ENCODE data around the gene ARMC6. TPM values are rescaled to one million over a fixed set of nuclear protein-coding genes. Genes with fewer than 3 reads are reported as not detected.

The ARMC6 gene
- total RNA-seq, 1 experiment from 2014 or later, result 51.4 TPM

- no TSS peak for BruUV-seq (replicated peaks)
- in situ Hi-C loops (cut with HindIII; ENCODE audit: low pct_unique_long_range_greater_than_20kb, low sequenced_read_pairs), result no loop called here
- no peak overlapping the region for H3K4me3 ChIP-seq (ENCODE audit: low read depth in 2 of 2, low read length in 2 of 2)
- H3K9me3 ChIP-seq (ENCODE audit: control insufficient read depth, insufficient read depth, low read depth, low read length), result no peaks in the 10 kb centered on the region
- H3K27ac ChIP-seq (ENCODE audit: low read length), result no peak overlapping the region
- intact Hi-C loops (cut with micrococcal nuclease; ENCODE audit: unreplicated experiment), result no loop called here
- DNase-seq (ENCODE audit: low read depth, low spot score) (no peak), ATAC-seq (no peak)
- CTCF ChIA-PET, result no interaction called here
- no peaks in the 10 kb centered on the region for H3K27me3 ChIP-seq (ENCODE audit: control insufficient read depth, insufficient read depth, low read length)
- no peaks in the 10 kb centered on the region for H3K4me1 ChIP-seq (ENCODE audit: control insufficient read depth, insufficient read depth, low read length)
- TF ChIP-seq, protein P1, sequence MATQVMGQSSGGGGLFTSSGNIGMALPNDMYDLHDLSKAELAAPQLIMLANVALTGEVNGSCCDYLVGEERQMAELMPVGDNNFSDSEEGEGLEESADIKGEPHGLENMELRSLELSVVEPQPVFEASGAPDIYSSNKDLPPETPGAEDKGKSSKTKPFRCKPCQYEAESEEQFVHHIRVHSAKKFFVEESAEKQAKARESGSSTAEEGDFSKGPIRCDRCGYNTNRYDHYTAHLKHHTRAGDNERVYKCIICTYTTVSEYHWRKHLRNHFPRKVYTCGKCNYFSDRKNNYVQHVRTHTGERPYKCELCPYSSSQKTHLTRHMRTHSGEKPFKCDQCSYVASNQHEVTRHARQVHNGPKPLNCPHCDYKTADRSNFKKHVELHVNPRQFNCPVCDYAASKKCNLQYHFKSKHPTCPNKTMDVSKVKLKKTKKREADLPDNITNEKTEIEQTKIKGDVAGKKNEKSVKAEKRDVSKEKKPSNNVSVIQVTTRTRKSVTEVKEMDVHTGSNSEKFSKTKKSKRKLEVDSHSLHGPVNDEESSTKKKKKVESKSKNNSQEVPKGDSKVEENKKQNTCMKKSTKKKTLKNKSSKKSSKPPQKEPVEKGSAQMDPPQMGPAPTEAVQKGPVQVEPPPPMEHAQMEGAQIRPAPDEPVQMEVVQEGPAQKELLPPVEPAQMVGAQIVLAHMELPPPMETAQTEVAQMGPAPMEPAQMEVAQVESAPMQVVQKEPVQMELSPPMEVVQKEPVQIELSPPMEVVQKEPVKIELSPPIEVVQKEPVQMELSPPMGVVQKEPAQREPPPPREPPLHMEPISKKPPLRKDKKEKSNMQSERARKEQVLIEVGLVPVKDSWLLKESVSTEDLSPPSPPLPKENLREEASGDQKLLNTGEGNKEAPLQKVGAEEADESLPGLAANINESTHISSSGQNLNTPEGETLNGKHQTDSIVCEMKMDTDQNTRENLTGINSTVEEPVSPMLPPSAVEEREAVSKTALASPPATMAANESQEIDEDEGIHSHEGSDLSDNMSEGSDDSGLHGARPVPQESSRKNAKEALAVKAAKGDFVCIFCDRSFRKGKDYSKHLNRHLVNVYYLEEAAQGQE (IDR thresholded peaks at IDR 0.05; ENCODE audit: insufficient read depth in 1 of 2, low read depth in 2 of 2, low read length in 1 of 2), result no peak
- TF ChIP-seq TCF7L2 (IDR thresholded peaks at IDR 0.05; ENCODE audit: low read depth, low read length) (no peak), POLR2AphosphoS5 (IDR thresholded peaks at IDR 0.05; ENCODE audit: low read depth, low read length) (no peak), SIN3A (IDR thresholded peaks at IDR 0.05; ENCODE audit: borderline replicate concordance, insufficient read depth, low read depth, low read length) (no peak)
- TF ChIP-seq, protein P2, sequence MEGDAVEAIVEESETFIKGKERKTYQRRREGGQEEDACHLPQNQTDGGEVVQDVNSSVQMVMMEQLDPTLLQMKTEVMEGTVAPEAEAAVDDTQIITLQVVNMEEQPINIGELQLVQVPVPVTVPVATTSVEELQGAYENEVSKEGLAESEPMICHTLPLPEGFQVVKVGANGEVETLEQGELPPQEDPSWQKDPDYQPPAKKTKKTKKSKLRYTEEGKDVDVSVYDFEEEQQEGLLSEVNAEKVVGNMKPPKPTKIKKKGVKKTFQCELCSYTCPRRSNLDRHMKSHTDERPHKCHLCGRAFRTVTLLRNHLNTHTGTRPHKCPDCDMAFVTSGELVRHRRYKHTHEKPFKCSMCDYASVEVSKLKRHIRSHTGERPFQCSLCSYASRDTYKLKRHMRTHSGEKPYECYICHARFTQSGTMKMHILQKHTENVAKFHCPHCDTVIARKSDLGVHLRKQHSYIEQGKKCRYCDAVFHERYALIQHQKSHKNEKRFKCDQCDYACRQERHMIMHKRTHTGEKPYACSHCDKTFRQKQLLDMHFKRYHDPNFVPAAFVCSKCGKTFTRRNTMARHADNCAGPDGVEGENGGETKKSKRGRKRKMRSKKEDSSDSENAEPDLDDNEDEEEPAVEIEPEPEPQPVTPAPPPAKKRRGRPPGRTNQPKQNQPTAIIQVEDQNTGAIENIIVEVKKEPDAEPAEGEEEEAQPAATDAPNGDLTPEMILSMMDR (IDR thresholded peaks at IDR 0.05), result no peak
- POLR2A ChIA-PET, result no interaction called here
- no peaks in the 10 kb centered on the region for H3K36me3 ChIP-seq (ENCODE audit: control insufficient read depth, insufficient read depth, low read length)
Observed at GRCh38 chr19:19083413-19084178, 50.2 kb downstream of the ARMC6 start.

GRCh38 chr19:19087676-19088075, 54.3 kb downstream of the ARMC6 start:
- in situ Hi-C loops (cut with HindIII; ENCODE audit: low pct_unique_long_range_greater_than_20kb, low sequenced_read_pairs), result no loop called here
- CTCF ChIA-PET, result no interaction called here
- H3K27ac ChIP-seq (ENCODE audit: low read length), result no peak overlapping the region
- POLR2A ChIA-PET, result no interaction called here
- H3K4me1 ChIP-seq (ENCODE audit: control insufficient read depth, insufficient read depth, low read length), result no peaks in the 10 kb centered on the region
- TF ChIP-seq, protein P2 (IDR thresholded peaks at IDR 0.05), result no peak
- no peak for TF ChIP-seq POLR2AphosphoS5 (IDR thresholded peaks at IDR 0.05; ENCODE audit: low read depth, low read length)
- no peak for TF ChIP-seq SIN3A (IDR thresholded peaks at IDR 0.05; ENCODE audit: borderline replicate concordance, insufficient read depth, low read depth, low read length)
- TF ChIP-seq, protein P1 (IDR thresholded peaks at IDR 0.05; ENCODE audit: insufficient read depth in 1 of 2, low read depth in 2 of 2, low read length in 1 of 2), result no peak
- no peak for TF ChIP-seq TCF7L2 (IDR thresholded peaks at IDR 0.05; ENCODE audit: low read depth, low read length)
- no peaks in the 10 kb centered on the region for H3K27me3 ChIP-seq (ENCODE audit: control insufficient read depth, insufficient read depth, low read length)
- H3K9me3 ChIP-seq (ENCODE audit: control insufficient read depth, insufficient read depth, low read depth, low read length), result no peaks in the 10 kb centered on the region
- intact Hi-C loops (cut with micrococcal nuclease; ENCODE audit: unreplicated experiment), result no loop called here
- DNase-seq (ENCODE audit: low read depth, low spot score) (no peak), ATAC-seq (0 out of 2 replicates have a peak, but pooled peaks have one; percentile 48)
- no TSS peak for BruUV-seq (replicated peaks)
- H3K4me3 ChIP-seq (ENCODE audit: low read depth in 2 of 2, low read length in 2 of 2), result no peak overlapping the region
- no peaks in the 10 kb centered on the region for H3K36me3 ChIP-seq (ENCODE audit: control insufficient read depth, insufficient read depth, low read length)
